Common myeloid progenitor, CD34-positive (primary cell): ENCODE measurements around the gene KLF12.

Experiments used
- CTCF ChIA-PET: fragments of 350-600 bp; sonication (Branson Sonifier 250); formaldehyde crosslinking; loops from one replicate; lab custom pipeline; 2021; ENCODE audit warnings: antibody characterized with exemption; lab: Charles Lee
- POLR2A ChIA-PET: fragments of 350-600 bp; sonication (Branson Sonifier 250); formaldehyde crosslinking; loops from one replicate; lab custom pipeline; 2021; ENCODE audit warnings: antibody characterized with exemption; lab: Charles Lee
- DNase-seq, 3 donors: peaks; one replicate each; pipeline versions ENCODE4 v3.0.0 to v3.0.0-alpha.2; 2013
- H3K27ac ChIP-seq, 2 experiments: 1 replicate in 1 of 2; 2 replicates in 1 of 2; pipeline ENCODE4 v1.7.0; 2013; ENCODE audit warnings: inconsistent platforms in 2 of 2, low read length in 2 of 2, mild to moderate bottlenecking in 2 of 2, low read depth in 1 of 2, moderate library complexity in 1 of 2; ENCODE audit not compliant: severe bottlenecking in 2 of 2, insufficient read depth in 1 of 2, poor library complexity in 1 of 2
- H3K27me3 ChIP-seq, 5 experiments: replicated peaks in 2 of 5; 1 replicate in 3 of 5; 2 replicates in 2 of 5; pipeline versions ENCODE4 v1.6.1 to v1.7.0; 2013; ENCODE audit warnings: low read length in 4 of 5, mild to moderate bottlenecking in 2 of 5, moderate library complexity in 2 of 5, inconsistent platforms in 1 of 5; ENCODE audit not compliant: insufficient read depth in 5 of 5, control insufficient read depth in 4 of 5
- H3K36me3 ChIP-seq, 4 experiments: 1 replicate in 2 of 4; 2 replicates in 2 of 4; pipeline versions ENCODE4 v1.6.1 to v1.7.0; 2013; ENCODE audit warnings: low read length in 3 of 4, control low read depth in 1 of 4, mild to moderate bottlenecking in 1 of 4; ENCODE audit not compliant: control insufficient read depth in 4 of 4, insufficient read depth in 4 of 4
- H3K4me1 ChIP-seq, 4 experiments: 1 replicate in 3 of 4; 2 replicates in 1 of 4; pipeline versions ENCODE4 v1.6.1 to v1.7.1; 2013; ENCODE audit warnings: low read length in 3 of 4, mild to moderate bottlenecking in 3 of 4, control low read depth in 1 of 4, inconsistent platforms in 1 of 4, moderate library complexity in 1 of 4; ENCODE audit not compliant: control insufficient read depth in 4 of 4, insufficient read depth in 4 of 4; ENCODE audit errors: control extremely low read depth in 1 of 4
- H3K4me3 ChIP-seq, 7 experiments: 1 replicate in 4 of 7; 2 replicates in 3 of 7; pipeline versions ENCODE4 v1.5.1 to v1.7.0; 2013; ENCODE audit warnings: mild to moderate bottlenecking in 7 of 7, low read length in 6 of 7, moderate library complexity in 6 of 7, inconsistent platforms in 2 of 7, low read depth in 2 of 7, control low read depth in 1 of 7; ENCODE audit not compliant: insufficient read depth in 4 of 7, control insufficient read depth in 1 of 7; ENCODE audit errors: extremely low read depth in 1 of 7
- H3K9me3 ChIP-seq, 5 experiments: 1 replicate in 4 of 5; 2 replicates in 1 of 5; pipeline versions ENCODE4 v1.6.1 to v1.7.1; 2013; ENCODE audit warnings: low read length in 4 of 5, mild to moderate bottlenecking in 2 of 5, inconsistent platforms in 1 of 5, low read depth in 1 of 5, moderate library complexity in 1 of 5; ENCODE audit not compliant: control insufficient read depth in 4 of 5, insufficient read depth in 2 of 5; ENCODE audit errors: control extremely low read depth in 1 of 5
- WGBS: methylation state at CpG from one replicate; pipeline ENCODE4 v1.1.5; 2013; ENCODE audit not compliant: insufficient coverage; 5-methylcytosine and 5-hydroxymethylcytosine counted together

KLF12 gene

GRCh38 chr13:74111901-74112824, 22.0 kb downstream of the KLF12 start:
- CTCF ChIA-PET = no interaction called here
- Histone ChIP-seq H3K9me3 (peaks cover 0 to 13% (median 3%) of the 10 kb centered on the region in 5 experiments), H3K27me3 (no peaks in the 10 kb centered on the region), H3K27ac (no peak overlapping the region), H3K36me3 (no peaks in the 10 kb centered on the region), H3K4me3 (no peak overlapping the region), H3K4me1 (no peaks in the 10 kb centered on the region)
- POLR2A ChIA-PET = no interaction called here
- WGBS = no CpG with 5 or more reads among the region's 5 CpGs
- DNase-seq = no peak

- Histone ChIP-seq H3K27me3 (no peaks in the 10 kb centered on the region), H3K36me3 (no peaks in the 10 kb centered on the region)
- CTCF ChIA-PET = no interaction called here
Observed at GRCh38 chr13:74111399-74111798, 22.8 kb downstream of the KLF12 start.

GRCh38 chr13:74110053-74110452, 24.2 kb downstream of the KLF12 start:
- POLR2A ChIA-PET = no interaction called here
- Histone ChIP-seq H3K27me3 (no peaks in the 10 kb centered on the region), H3K4me1 (no peaks in the 10 kb centered on the region), H3K9me3 (peaks cover 0 to 9% (median 0%) of the 10 kb centered on the region in 5 experiments), H3K36me3 (no peaks in the 10 kb centered on the region), H3K27ac (no peak overlapping the region), H3K4me3 (no peak overlapping the region)
- no peak for DNase-seq
- WGBS = 85% methylated on average over 2 of the region's 4 CpGs
- CTCF ChIA-PET = no interaction called here

More at GRCh38 chr13:74111399-74111798, 22.8 kb downstream of the KLF12 start:
- POLR2A ChIA-PET = no interaction called here
- H3K4me3 ChIP-seq = no peak overlapping the region
- H3K9me3 ChIP-seq = peaks cover 0 to 15% (median 3%) of the 10 kb centered on the region in 5 experiments
- no peak for DNase-seq
- no peak overlapping the region for H3K27ac ChIP-seq
- H3K4me1 ChIP-seq = no peaks in the 10 kb centered on the region

GRCh38 chr13:74107598-74107997, 26.6 kb downstream of the KLF12 start:
- POLR2A ChIA-PET = no interaction called here
- Histone ChIP-seq H3K36me3 (no peaks in the 10 kb centered on the region), H3K27me3 (no peaks in the 10 kb centered on the region), H3K4me3 (no peak overlapping the region), H3K27ac (no peak overlapping the region), H3K4me1 (no peaks in the 10 kb centered on the region), H3K9me3 (peaks cover 0 to 8% (median 0%) of the 10 kb centered on the region in 5 experiments)
- 100% methylated on average over 3 of the region's 3 CpGs for WGBS
- CTCF ChIA-PET = no interaction called here
- no peak for DNase-seq

- peaks cover 0 to 14% (median 2%) of the 10 kb centered on the region in 5 experiments for H3K9me3 ChIP-seq
- no peaks in the 10 kb centered on the region for H3K36me3 ChIP-seq
- no peak for DNase-seq
- CTCF ChIA-PET = no interaction called here
- no peaks in the 10 kb centered on the region for H3K27me3 ChIP-seq
- no peaks in the 10 kb centered on the region for H3K4me1 ChIP-seq
- H3K4me3 ChIP-seq = no peak overlapping the region
- POLR2A ChIA-PET = no interaction called here
- H3K27ac ChIP-seq = no peak overlapping the region
Observed at GRCh38 chr13:74105871-74106270, 28.3 kb downstream of the KLF12 start.

GRCh38 chr13:74104661-74105275, 29.4 kb downstream of the KLF12 start:
- 100% methylated on average over 2 of the region's 3 CpGs for WGBS
- DNase-seq = no peak
- no peaks in the 10 kb centered on the region for H3K27me3 ChIP-seq
- ChIA-PET POLR2A (interaction anchor here (0.6 kb wide), 1 partner anchor 79 kb away, joined by 3 read pairs; no protein-coding TSS in a partner anchor), CTCF (no interaction called here)
- H3K4me3 ChIP-seq = no peak overlapping the region
- H3K9me3 ChIP-seq = peaks cover 0 to 14% (median 3%) of the 10 kb centered on the region in 5 experiments
- no peak overlapping the region for H3K27ac ChIP-seq
- H3K36me3 ChIP-seq = no peaks in the 10 kb centered on the region
- no peaks in the 10 kb centered on the region for H3K4me1 ChIP-seq

GRCh38 chr13:74103970-74104555, 30.1 kb downstream of the KLF12 start:
- no peak overlapping the region for H3K27ac ChIP-seq
- WGBS = 80% methylated on average over 1 of the region's 3 CpGs
- DNase-seq = no peak
- ChIA-PET CTCF (no interaction called here), POLR2A (no interaction called here)
- H3K27me3 ChIP-seq = no peaks in the 10 kb centered on the region
- H3K4me3 ChIP-seq = no peak overlapping the region
- H3K4me1 ChIP-seq = no peaks in the 10 kb centered on the region
- H3K9me3 ChIP-seq = peaks cover 0 to 14% (median 3%) of the 10 kb centered on the region in 5 experiments
- H3K36me3 ChIP-seq = no peaks in the 10 kb centered on the region
